WTC11 (cell line): ENCODE results near the gene ERC1. TPM values are rescaled to one million over a fixed set of nuclear protein-coding genes. Genes with fewer than 3 reads are reported as not detected.
A peak's percentile ranks its signal among the peaks of the same experiment; 100 is the strongest.

Experiments used
- ATAC-seq: fragments of 200-7000 bp; cut with Tn5 transposase; 2 replicates; pipeline ENCODE4 v1.10.0; 2021; ENCODE audit warnings: mild to moderate bottlenecking, moderate library complexity
- CTCF ChIA-PET: fragments of 300-600 bp; sonication (Branson Sonifier 250); formaldehyde crosslinking; loops from one replicate; lab custom pipeline; 2021; ENCODE audit warnings: antibody characterized with exemption; lab: Charles Lee
- POLR2A ChIA-PET: fragments of 350-600 bp; sonication (Branson Sonifier 250); formaldehyde crosslinking; loops from one replicate; lab custom pipeline; 2021; ENCODE audit warnings: antibody characterized with exemption; lab: Charles Lee
- DNase-seq: peaks from one replicate; pipeline ENCODE4 v3.0.0; 2021; ENCODE audit warnings: low spot score
- H3K27ac Mint-ChIP-seq: 2 replicates; pipeline ENCODE4 v1.8.0; 2021; ENCODE audit warnings: mixed read lengths
- H3K27me3 Mint-ChIP-seq: 2 replicates; pipeline ENCODE4 v1.8.0; 2021; ENCODE audit warnings: low read depth, mild to moderate bottlenecking, moderate library complexity, mixed read lengths
- H3K36me3 Mint-ChIP-seq: 2 replicates; pipeline ENCODE4 v1.8.0; 2021; ENCODE audit warnings: mixed read lengths
- H3K4me1 Mint-ChIP-seq: 2 replicates; pipeline ENCODE4 v1.8.0; 2022; ENCODE audit warnings: mixed read lengths
- H3K4me3 Mint-ChIP-seq: 2 replicates; pipeline ENCODE4 v1.8.0; 2021; ENCODE audit warnings: mild to moderate bottlenecking, moderate library complexity, mixed read lengths
- H3K9me3 Mint-ChIP-seq: 2 replicates; pipeline ENCODE4 v1.8.0; 2021; ENCODE audit warnings: mixed read lengths
- ARID4B ChIP-seq: sonication (generic); formaldehyde crosslinking; IDR thresholded peaks from 2 replicates; pipeline ENCODE4 v1.8.0; 2023; ENCODE audit warnings: missing genetic modification reagents, mild to moderate bottlenecking, borderline replicate concordance
- ATF2 ChIP-seq: sonication (generic); formaldehyde crosslinking; IDR thresholded peaks from 2 replicates; pipeline ENCODE4 v1.8.1; 2022; ENCODE audit warnings: low read depth, missing genetic modification reagents, borderline replicate concordance
- E2F5 ChIP-seq: sonication (generic); formaldehyde crosslinking; IDR thresholded peaks from 2 replicates; pipeline ENCODE4 v1.8.1; 2022; ENCODE audit warnings: mild to moderate bottlenecking, moderate library complexity, missing genetic modification reagents
- ETV6 ChIP-seq: sonication (generic); formaldehyde crosslinking; IDR thresholded peaks from 2 replicates; pipeline ENCODE4 v1.8.1; 2022; ENCODE audit warnings: mild to moderate bottlenecking, missing genetic modification reagents
- FOXP4 ChIP-seq: sonication (generic); formaldehyde crosslinking; IDR thresholded peaks from 2 replicates; pipeline ENCODE4 v1.8.0; 2022; ENCODE audit warnings: mild to moderate bottlenecking, missing genetic modification reagents
- GABPB1 ChIP-seq: sonication (generic); formaldehyde crosslinking; IDR thresholded peaks from 2 replicates; pipeline ENCODE4 v1.8.1; 2023; ENCODE audit warnings: mild to moderate bottlenecking, missing genetic modification reagents
- IRF1 ChIP-seq: sonication (generic); formaldehyde crosslinking; IDR thresholded peaks from 2 replicates; pipeline ENCODE4 v1.8.0; 2023; ENCODE audit warnings: missing genetic modification reagents
- KAT7 ChIP-seq: sonication (generic); formaldehyde crosslinking; IDR thresholded peaks from 2 replicates; pipeline ENCODE4 v1.8.1; 2023; ENCODE audit warnings: missing genetic modification reagents, mild to moderate bottlenecking, borderline replicate concordance
- NFE2L1 ChIP-seq: sonication (generic); formaldehyde crosslinking; IDR thresholded peaks from 2 replicates; pipeline ENCODE4 v1.8.1; 2023; ENCODE audit warnings: missing genetic modification reagents
- NR3C1 ChIP-seq: sonication (generic); formaldehyde crosslinking; conservative IDR thresholded peaks from 2 replicates; pipeline ENCODE4 v1.8.1; 2023; ENCODE audit warnings: low read depth, mild to moderate bottlenecking, missing genetic modification reagents
- OVOL2 ChIP-seq: fragments of 250-450 bp; sonication (Bioruptor Pico); IDR thresholded peaks from 2 replicates; pipeline ENCODE4 v1.9.0; 2021; ENCODE audit warnings: mild to moderate bottlenecking, borderline replicate concordance
- RORB ChIP-seq: fragments of 250-450 bp; sonication (Bioruptor Pico); IDR thresholded peaks from 2 replicates; pipeline ENCODE4 v1.9.0; 2021; ENCODE audit warnings: mild to moderate bottlenecking
- SMAD4 ChIP-seq: sonication (generic); formaldehyde crosslinking; IDR thresholded peaks from 2 replicates; pipeline ENCODE4 v1.8.0; 2022; ENCODE audit warnings: mild to moderate bottlenecking, missing genetic modification reagents
- TCF7 ChIP-seq: sonication (generic); formaldehyde crosslinking; IDR thresholded peaks from 2 replicates; pipeline ENCODE4 v1.8.0; 2022; ENCODE audit warnings: mild to moderate bottlenecking, low read depth, missing genetic modification reagents, moderate library complexity
- TEAD1 ChIP-seq: sonication (generic); formaldehyde crosslinking; IDR thresholded peaks from 2 replicates; pipeline ENCODE4 v1.8.0; 2022; ENCODE audit warnings: mild to moderate bottlenecking, missing genetic modification reagents
- ZNF232 ChIP-seq: sonication (generic); formaldehyde crosslinking; IDR thresholded peaks from 2 replicates; pipeline ENCODE4 v1.8.0; 2022; ENCODE audit warnings: mild to moderate bottlenecking, missing genetic modification reagents
- ZNF416 ChIP-seq: fragments of 250-450 bp; sonication (Bioruptor Pico); IDR thresholded peaks from 2 replicates; pipeline ENCODE4 v1.9.0; 2021; ENCODE audit warnings: mild to moderate bottlenecking, inconsistent platforms
- ZNF423 ChIP-seq: fragments of 250-450 bp; sonication (Bioruptor Pico); IDR thresholded peaks from 2 replicates; pipeline ENCODE4 v2.1.2; 2022; ENCODE audit warnings: mild to moderate bottlenecking, moderate library complexity
- ZNF671 ChIP-seq: fragments of 250-450 bp; sonication (Bioruptor Pico); IDR thresholded peaks from 2 replicates; pipeline ENCODE4 v1.8.0; 2021; ENCODE audit warnings: mild to moderate bottlenecking
- total RNA-seq: library from RNA; stranded (reverse); gene quantifications from 3 replicates; pipeline ENCODE4 v1.2.3, GENCODE V29; 2021

Gene ERC1
- total RNA-seq, 1 experiment from 2014 or later, result 47.5 TPM

GRCh38 chr12:1171657-1172408 lies 180.8 kb downstream of the ERC1 start:
- peaks cover 9% of the 10 kb centered on the region for H3K4me1 Mint-ChIP-seq
- peak; percentile 24; the same call in 1 of the 2 replicates for ATAC-seq
- no peak overlapping the region; the same call in 1 of the 2 replicates for H3K27ac Mint-ChIP-seq
- H3K9me3 Mint-ChIP-seq, result no peaks in the 10 kb centered on the region
- ChIA-PET CTCF (interaction anchor here (2.3 kb wide), 1 partner anchor 54 kb away, joined by 13 read pairs; no protein-coding TSS in a partner anchor), POLR2A (no interaction called here)
- no peak for DNase-seq
- no peaks in the 10 kb centered on the region; the same call in 1 of the 2 replicates for H3K36me3 Mint-ChIP-seq
- no peak overlapping the region for H3K4me3 Mint-ChIP-seq
- no peak for TF ChIP-seq NFE2L1 (CRISPR knock-in tag)
- no peak for TF ChIP-seq IRF1
- no peak for TF ChIP-seq OVOL2 (CRISPR knock-in tag)
- H3K27me3 Mint-ChIP-seq, result no peaks in the 10 kb centered on the region

GRCh38 chr12:1173781-1174617 lies 183.0 kb downstream of the ERC1 start:
- no peak overlapping the region for H3K27ac Mint-ChIP-seq
- no peak for TF ChIP-seq ATF2 (CRISPR knock-in tag)
- TF ChIP-seq ETV6, result no peak
- TF ChIP-seq IRF1, result no peak
- no peak for DNase-seq
- H3K9me3 Mint-ChIP-seq, result 0 out of 2 replicates have a peak, but pooled peaks cover 3% of the 10 kb centered on the region
- ATAC-seq, result no peak
- H3K36me3 Mint-ChIP-seq, result no peaks in the 10 kb centered on the region; the same call in 1 of the 2 replicates
- H3K27me3 Mint-ChIP-seq, result no peaks in the 10 kb centered on the region
- H3K4me3 Mint-ChIP-seq, result no peak overlapping the region
- CTCF ChIA-PET, result interaction anchor here (0.6 kb wide), 1 partner anchor 450 kb away, joined by 7 read pairs; no protein-coding TSS in a partner anchor
- H3K4me1 Mint-ChIP-seq, result peaks cover 9% of the 10 kb centered on the region
- POLR2A ChIA-PET, result no interaction called here

- CTCF ChIA-PET, result no interaction called here
- no peaks in the 10 kb centered on the region for H3K27me3 Mint-ChIP-seq
- no peak for ATAC-seq
- TF ChIP-seq FOXP4 (CRISPR knock-in tag) (no peak), ZNF416 (no peak), SMAD4 (CRISPR knock-in tag) (no peak), RORB (no peak), ZNF423 (CRISPR knock-in tag) (no peak), ZNF232 (CRISPR knock-in tag) (no peak), KAT7 (CRISPR knock-in tag) (no peak), TCF7 (CRISPR knock-in tag) (no peak), GABPB1 (CRISPR knock-in tag) (no peak), ARID4B (CRISPR knock-in tag) (no peak), E2F5 (CRISPR knock-in tag) (no peak), TEAD1 (CRISPR knock-in tag) (no peak), NR3C1 (no peak), ZNF671 (CRISPR knock-in tag) (no peak)
Observed at GRCh38 chr12:1174659-1175058, 183.6 kb downstream of the ERC1 start.

More at GRCh38 chr12:1174659-1175058, 183.6 kb downstream of the ERC1 start:
- POLR2A ChIA-PET, result no interaction called here
- no peak overlapping the region for H3K27ac Mint-ChIP-seq
- H3K9me3 Mint-ChIP-seq, result 0 out of 2 replicates have a peak, but pooled peaks cover 3% of the 10 kb centered on the region
- no peak overlapping the region for H3K4me3 Mint-ChIP-seq
- H3K4me1 Mint-ChIP-seq, result peaks cover 9% of the 10 kb centered on the region
- DNase-seq, result no peak
- H3K36me3 Mint-ChIP-seq, result no peaks in the 10 kb centered on the region; the same call in 1 of the 2 replicates
